Tibial nerve (tissue), 4 donors: ENCODE measurements around the gene ATR.

Experiments
- CTCF ChIP-seq, 5 experiments: fragments of 200-600 bp in 3 of 5; fragments of 450-650 bp in 2 of 5; sonication (generic) in 3 of 5; IDR thresholded peaks; one replicate each; pipeline ENCODE4 v1.5.1; 2016 to 2019; ENCODE audit warnings: antibody characterized with exemption in 5 of 5, mild to moderate bottlenecking in 3 of 5, moderate library complexity in 2 of 5
- EP300 ChIP-seq, 2 donors: sonication (generic); formaldehyde crosslinking; IDR thresholded peaks; one replicate each; pipeline ENCODE4 v1.6.1; 2017; ENCODE audit warnings: antibody characterized with exemption in 2 of 2, mild to moderate bottlenecking in 1 of 2
- POLR2A ChIP-seq, 2 donors: fragments of 450-650 bp; IDR thresholded peaks; one replicate each; pipeline ENCODE4 v1.6.1; 2017; ENCODE audit warnings: antibody characterized with exemption in 2 of 2, mild to moderate bottlenecking in 2 of 2, moderate library complexity in 2 of 2

GRCh38 chr3:142622405-142622804, 43.9 kb upstream of the ATR start:
- TF ChIP-seq CTCF (IDR thresholded peaks at IDR 0.05), result no peak
- TF ChIP-seq EP300 (IDR thresholded peaks at IDR 0.05), result no peak
- TF ChIP-seq POLR2A (IDR thresholded peaks at IDR 0.05), result no peak
